Raji (cell line): ENCODE results near the gene B3GLCT.
A peak's percentile ranks its signal among the peaks of the same experiment; 100 is the strongest.

Experiments
- POLR2A ChIP-seq: IDR thresholded peaks from 2 replicates; pipeline ENCODE4 v1.6.1; 2011; ENCODE audit warnings: low read depth, low read length, control low read depth; ENCODE audit not compliant: insufficient read depth

Gene B3GLCT

DNA sequence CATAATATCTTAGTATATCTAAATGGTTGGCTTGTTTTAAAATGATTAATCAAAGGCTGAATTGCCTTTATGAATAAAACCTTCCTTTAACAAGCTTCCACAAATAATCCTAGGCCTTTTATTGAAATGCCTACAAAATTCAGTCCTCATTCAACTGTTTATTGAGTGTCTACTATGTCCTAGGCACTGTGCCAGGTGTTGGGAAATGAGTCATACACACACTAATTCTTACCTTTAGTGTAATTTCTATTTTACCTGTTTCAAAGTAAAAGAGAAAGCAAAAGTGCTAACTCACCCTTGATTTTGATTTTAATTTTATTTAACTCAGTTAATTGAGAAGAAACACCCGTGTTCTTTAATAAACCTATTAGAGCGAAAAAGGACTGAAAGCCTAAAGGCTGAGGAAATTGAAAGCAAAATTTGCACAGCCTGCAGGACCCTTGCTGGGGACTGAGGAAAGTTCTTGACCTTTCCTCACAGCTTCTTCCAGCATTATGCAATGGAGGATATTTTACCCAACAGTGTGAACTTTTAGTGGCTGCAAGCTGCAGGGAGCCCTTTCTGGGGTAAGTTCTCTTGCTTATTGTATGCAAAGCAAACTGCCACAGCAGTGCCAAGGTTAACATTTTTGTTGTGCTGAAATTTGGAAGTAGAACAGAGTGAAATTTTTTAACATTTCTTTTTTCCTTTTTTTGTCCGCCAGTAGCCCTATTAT, 83.1 kb downstream of the B3GLCT start:
- TF ChIP-seq POLR2A, result no peak

DNA sequence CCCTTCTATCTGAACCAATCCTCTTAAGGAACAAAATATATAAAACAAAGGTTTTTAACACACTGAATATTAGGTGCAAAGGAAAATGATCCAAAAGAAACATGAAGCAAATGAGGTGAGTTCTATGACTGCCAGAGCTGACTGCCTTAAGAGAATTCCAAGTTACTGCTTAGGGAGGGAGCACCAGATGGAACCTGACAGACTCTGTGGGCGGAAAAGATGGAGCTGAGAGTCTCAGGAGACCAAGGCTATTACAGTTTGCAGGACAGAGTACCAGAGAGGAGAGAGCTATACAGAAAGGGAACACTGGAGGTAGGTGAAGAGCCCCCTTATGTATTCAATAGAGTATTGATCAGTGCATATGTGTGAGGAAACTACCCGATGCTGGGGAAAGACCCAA, 87.2 kb downstream of the B3GLCT start:
- TF ChIP-seq POLR2A, result no peak

GRCh38 chr13:31301119-31301518, 101.3 kb downstream of the B3GLCT start:
- TF ChIP-seq POLR2A, result no peak

GRCh38 chr13:31310356-31310755, 110.6 kb downstream of the B3GLCT start:
- no peak for TF ChIP-seq POLR2A

- TF ChIP-seq POLR2A, result no peak
These were observed 111.0 kb downstream of the B3GLCT start for GRCh38 chr13:31310786-31311185.

DNA sequence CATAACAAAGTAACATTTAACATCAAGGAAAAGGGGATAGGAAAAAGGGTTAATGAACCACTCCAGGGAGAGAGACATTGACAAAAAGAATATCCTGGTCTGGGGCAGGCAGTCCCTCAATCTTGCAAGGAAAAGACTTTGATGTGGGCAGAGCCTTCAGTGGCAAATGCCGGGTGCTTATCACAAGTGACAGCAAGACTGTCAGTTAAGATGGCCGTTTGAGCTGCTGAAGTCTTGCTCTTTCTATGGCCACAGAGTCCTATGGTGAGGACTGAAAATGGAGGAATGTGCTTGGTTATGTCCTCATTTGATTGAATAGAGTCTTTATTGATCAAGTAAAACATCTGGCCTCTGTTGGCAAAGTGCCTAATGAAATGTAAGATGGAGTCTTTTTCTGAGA, 112.1 kb downstream of the B3GLCT start:
- TF ChIP-seq POLR2A, result no peak

DNA sequence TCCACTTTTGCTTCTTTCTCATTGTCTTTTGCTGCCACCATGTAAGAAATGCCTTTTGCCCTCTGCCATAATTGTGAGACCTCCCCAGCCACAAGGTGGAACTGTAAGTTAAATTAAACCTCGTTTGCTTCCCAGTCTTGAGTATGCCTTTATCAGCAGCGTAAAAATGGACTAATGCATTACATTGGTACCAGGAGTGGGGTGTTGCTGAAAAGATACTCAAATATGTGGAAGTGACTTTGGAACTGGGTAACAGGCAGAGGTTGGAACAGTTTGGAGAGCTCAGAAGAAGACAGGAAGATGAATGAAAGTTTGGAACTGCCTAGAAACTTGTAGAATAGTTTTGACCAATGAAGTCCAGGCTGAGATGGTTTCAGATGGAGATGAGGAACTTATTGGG, 115.2 kb downstream of the B3GLCT start:
- TF ChIP-seq POLR2A, result no peak

DNA sequence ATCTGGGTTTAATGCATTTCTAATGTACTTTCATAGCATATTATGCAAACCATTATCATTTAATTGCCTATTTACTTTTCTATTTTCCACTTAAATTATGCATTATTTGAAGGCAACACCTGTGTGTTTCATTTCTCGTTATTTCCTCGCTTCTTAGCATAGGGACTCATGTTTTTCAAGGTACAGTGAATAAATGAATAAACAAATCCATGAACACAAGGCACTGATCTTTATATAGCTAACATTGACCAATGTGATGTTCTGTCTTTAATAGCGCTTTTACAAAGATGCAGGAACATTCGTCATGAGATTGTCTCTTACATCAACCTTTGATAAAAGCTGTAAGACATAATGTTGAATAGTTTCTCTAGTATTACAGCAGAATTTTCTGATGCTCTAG, 121.2 kb downstream of the B3GLCT start:
- TF ChIP-seq POLR2A, result peak; percentile 30; the same call in 1 of the 2 replicates

- no peak for TF ChIP-seq POLR2A
These were observed 121.7 kb downstream of the B3GLCT start for GRCh38 chr13:31321457-31321856.

DNA sequence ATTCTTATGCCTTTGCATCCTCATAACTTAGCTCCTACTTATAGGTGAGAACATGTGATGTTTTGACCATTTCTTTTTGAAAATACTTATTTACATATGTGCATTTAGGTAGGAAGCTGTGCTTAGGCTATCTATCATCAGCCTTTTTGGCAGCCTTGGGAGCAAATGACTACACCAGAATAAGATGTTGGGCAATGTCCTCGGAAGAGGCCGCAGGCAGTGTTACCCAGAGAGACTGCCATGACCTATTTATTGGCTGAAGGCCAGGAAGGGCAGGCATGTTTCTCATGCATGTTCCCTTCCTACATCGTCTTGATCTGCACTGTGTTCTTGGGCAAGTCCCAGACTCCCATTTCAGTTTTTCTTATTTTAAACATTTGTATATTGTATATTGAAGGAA, 122.3 kb downstream of the B3GLCT start:
- TF ChIP-seq POLR2A, result peak; percentile 25; the same call in 1 of the 2 replicates

DNA sequence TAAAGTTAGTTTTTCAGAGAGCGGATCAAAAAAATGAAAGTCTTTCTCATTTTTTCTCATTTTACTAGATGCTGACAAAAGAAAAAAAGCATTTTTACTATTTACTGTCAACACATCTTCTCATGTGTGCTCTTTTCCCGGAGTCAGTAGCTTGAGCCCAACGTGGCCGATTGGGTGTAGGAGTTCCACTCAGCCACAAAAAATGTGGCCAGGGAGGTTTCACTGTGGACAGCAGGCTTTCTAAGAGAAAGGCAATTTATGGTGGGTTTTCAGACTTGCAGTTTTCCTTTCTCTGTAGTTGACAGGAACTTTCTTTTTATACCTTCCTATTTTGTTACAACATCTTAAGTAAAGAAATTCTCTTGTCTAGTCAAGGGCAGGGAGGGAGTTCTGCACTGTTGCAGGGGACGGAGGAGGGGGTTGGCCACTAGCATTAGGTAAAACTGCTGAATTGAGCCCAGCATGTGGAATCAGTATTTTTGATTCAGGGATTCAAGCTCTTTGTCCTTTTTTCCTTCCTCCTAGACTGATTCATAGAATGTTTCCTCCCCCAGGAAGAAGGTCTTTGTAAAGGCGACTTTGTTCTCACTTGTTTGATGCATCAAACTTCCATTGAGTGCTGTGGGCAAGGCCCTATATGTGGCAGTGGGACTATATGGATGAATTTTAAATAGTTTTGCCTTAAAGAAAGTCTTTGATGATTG, 123.1 kb downstream of the B3GLCT start:
- no peak for TF ChIP-seq POLR2A

GRCh38 chr13:31327182-31327860, 127.5 kb downstream of the B3GLCT start:
- TF ChIP-seq POLR2A, result no peak

DNA sequence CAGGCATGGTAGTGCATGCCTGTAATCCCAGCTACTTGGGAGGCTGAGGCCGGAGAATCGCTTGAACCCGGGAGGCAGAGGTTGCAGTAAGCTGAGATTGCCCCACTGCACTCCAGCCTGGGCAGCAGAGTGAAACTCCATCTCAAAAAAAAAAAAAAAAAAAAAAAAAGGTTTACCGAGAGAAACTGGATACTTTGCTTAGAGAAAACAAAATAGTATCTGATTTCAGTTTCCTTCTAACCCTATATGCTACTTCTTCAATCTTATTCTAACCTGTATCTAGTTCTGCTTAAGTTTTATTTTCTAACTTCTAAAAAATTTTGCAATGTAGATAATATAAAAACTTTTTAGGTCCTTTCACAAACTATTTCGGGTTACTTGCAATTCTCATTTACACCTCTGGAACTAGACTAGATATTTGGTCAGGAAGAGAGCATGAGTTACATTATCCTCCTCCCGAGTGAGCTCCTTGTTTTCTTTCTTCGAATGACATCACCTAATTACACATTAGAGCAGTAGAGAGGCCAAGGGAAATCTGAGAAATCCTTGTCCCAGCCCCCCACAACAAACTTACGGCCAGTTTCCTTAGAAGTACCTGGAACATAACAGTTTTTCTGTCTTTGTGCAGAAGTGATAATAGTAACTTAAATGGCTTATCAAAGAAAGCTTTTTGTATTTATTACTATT, 128.9 kb downstream of the B3GLCT start:
- TF ChIP-seq POLR2A, result no peak

DNA sequence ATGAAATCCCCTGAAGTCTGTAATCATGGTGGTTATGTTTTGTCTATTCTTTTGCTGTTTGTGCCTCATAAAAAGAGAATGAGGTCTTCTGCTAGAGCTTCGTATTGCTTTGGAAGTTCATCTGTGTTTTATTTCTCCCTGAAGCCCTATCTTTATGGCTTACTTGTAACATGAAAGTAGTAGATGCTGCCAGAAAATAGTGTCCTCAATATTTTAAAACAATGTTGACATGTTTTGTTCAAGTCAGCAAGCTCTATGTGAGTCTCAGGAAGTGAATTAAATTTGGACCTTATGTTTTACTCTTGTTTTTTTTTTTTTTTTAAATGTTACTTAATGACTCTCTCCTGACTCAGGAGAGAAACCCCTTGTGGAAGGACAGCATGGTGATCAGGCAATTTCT, 130.5 kb downstream of the B3GLCT start:
- no peak for TF ChIP-seq POLR2A

GRCh38 chr13:31331068-31331467, 131.3 kb downstream of the B3GLCT start:
- TF ChIP-seq POLR2A, result no peak

- TF ChIP-seq POLR2A, result no peak
These were observed 134.8 kb downstream of the B3GLCT start for GRCh38 chr13:31334547-31334946.

GRCh38 chr13:31334994-31335557, 135.3 kb downstream of the B3GLCT start:
- TF ChIP-seq POLR2A, result no peak
